ENCODE measurements around the gene THSD8.
A peak's percentile ranks its signal among the peaks of the same experiment; 100 is the strongest.

The THSD8 gene

GRCh38 chr19:12840091-12841079 lies 38.5 kb downstream of the THSD8 start:
- TF ChIP-seq, protein P1, sequence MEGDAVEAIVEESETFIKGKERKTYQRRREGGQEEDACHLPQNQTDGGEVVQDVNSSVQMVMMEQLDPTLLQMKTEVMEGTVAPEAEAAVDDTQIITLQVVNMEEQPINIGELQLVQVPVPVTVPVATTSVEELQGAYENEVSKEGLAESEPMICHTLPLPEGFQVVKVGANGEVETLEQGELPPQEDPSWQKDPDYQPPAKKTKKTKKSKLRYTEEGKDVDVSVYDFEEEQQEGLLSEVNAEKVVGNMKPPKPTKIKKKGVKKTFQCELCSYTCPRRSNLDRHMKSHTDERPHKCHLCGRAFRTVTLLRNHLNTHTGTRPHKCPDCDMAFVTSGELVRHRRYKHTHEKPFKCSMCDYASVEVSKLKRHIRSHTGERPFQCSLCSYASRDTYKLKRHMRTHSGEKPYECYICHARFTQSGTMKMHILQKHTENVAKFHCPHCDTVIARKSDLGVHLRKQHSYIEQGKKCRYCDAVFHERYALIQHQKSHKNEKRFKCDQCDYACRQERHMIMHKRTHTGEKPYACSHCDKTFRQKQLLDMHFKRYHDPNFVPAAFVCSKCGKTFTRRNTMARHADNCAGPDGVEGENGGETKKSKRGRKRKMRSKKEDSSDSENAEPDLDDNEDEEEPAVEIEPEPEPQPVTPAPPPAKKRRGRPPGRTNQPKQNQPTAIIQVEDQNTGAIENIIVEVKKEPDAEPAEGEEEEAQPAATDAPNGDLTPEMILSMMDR (IDR thresholded peaks at IDR 0.05): no peak

GRCh38 chr19:12841094-12841493 lies 39.2 kb downstream of the THSD8 start:
- TF ChIP-seq, protein P1 (IDR thresholded peaks at IDR 0.05): no peak

GRCh38 chr19:12842511-12842910 lies 40.6 kb downstream of the THSD8 start:
- TF ChIP-seq, protein P1 (IDR thresholded peaks at IDR 0.05): no peak

- TF ChIP-seq, protein P1 (IDR thresholded peaks at IDR 0.05): no peak
These were observed 41.5 kb downstream of the THSD8 start for GRCh38 chr19:12843328-12843727.

- TF ChIP-seq, protein P1 (IDR thresholded peaks at IDR 0.05): no peak
These were observed 42.3 kb downstream of the THSD8 start for GRCh38 chr19:12843999-12844732.

GRCh38 chr19:12847159-12848139 lies 45.6 kb downstream of the THSD8 start:
- TF ChIP-seq, protein P1 (IDR thresholded peaks at IDR 0.05): peak; percentile 99

Measured in LNCAP (cell line).